ENCODE results near the gene QSER1.

DNA sequence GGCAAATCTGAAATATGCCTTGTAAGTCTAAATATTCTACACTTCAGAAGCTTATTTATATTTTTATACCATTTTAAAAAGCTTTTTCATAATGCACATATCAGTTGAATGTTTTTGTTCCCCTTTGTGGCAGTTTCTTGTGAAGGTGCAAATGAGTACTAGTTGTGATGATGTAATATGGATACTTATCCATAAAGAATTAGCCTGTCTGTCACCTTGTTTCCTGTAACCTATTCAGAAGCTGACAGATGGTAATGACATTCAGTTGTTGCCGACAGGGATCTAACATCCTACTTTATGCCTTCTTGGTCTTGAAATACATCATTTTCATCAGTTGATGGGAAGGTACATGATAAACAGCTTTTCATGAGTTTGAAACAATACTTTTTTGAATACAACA is 2.9 kb downstream of the QSER1 start:
- TF ChIP-seq, protein P1, sequence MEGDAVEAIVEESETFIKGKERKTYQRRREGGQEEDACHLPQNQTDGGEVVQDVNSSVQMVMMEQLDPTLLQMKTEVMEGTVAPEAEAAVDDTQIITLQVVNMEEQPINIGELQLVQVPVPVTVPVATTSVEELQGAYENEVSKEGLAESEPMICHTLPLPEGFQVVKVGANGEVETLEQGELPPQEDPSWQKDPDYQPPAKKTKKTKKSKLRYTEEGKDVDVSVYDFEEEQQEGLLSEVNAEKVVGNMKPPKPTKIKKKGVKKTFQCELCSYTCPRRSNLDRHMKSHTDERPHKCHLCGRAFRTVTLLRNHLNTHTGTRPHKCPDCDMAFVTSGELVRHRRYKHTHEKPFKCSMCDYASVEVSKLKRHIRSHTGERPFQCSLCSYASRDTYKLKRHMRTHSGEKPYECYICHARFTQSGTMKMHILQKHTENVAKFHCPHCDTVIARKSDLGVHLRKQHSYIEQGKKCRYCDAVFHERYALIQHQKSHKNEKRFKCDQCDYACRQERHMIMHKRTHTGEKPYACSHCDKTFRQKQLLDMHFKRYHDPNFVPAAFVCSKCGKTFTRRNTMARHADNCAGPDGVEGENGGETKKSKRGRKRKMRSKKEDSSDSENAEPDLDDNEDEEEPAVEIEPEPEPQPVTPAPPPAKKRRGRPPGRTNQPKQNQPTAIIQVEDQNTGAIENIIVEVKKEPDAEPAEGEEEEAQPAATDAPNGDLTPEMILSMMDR (conservative IDR thresholded peaks at IDR 0.05): no peak
- no peak for TF ChIP-seq ZFX (IDR thresholded peaks at IDR 0.05)
